HG02759 (cell line): ENCODE data around the gene RUNX2.
"Not testable (repeated sequence)": the region's sequence is repeated elsewhere in the genome, so short reads cannot be mapped to it uniquely, and the experiment has no call there.

Source experiments
- ATAC-seq: cut with Tn5 transposase; IDR thresholded peaks from one replicate; pipeline ENCODE4 v1.9.1; 2021; ENCODE audit warnings: mild to moderate bottlenecking, moderate library complexity; ENCODE audit not compliant: unreplicated experiment

The RUNX2 gene

DNA sequence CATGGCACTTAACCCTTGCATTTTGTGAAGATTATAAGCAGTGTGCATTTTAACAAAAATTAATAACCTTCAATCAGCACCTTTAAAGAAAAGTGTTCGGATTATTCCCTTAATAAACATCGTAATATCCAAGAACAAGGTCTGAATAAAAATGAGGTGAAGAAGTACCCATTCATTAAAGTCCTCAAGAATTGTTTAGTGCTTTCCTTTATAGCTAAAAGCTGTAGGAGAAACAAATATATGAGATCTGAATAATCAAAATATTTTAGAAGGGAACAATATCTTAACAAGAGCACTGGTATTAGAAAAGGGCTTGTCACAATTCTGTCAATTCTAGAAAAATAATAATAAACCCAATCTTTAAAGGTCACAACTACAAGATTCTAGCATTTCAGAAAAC lies 217.3 kb downstream of the RUNX2 start:
- ATAC-seq: no peak

DNA sequence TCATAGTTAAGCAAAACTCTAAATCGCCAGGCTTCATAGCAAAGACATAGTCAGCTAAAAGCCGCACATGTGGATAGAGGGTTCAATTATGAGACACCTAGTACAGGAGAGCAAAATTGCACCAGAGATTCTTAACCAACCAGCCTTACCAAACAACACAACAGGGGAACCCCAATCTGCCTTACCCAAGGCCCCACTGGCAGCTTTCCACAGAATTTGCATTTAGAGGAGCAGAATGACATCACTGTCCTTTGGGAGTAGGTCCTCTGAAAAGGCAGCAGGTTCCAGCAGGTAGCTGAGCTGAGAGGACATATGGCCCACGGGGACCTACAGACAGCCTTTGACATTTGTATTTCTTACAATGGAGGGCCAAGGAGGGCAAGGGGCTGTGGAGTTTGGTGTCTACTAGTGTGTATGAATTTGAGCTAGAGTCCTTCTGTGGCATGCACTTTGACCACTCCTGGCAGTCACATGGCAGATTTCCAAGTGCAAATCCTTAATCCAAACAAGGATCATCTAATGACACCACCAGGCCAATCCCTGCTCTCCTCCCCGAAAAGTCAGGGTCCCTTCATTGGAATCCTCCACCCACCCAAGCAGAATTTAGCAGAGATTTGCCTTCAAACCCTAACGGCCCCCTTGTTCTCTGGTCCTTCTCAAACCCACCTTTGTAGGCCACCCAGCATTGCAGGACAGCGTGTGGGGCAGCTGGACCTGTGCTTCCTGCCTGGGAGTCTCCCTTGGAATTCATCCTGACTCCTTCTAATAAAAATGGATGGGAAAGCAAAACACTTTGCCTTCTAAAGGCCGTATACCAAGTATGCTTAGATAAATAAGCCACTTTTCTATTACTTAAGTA lies 220.8 kb downstream of the RUNX2 start:
- peak; percentile 97 for ATAC-seq

DNA sequence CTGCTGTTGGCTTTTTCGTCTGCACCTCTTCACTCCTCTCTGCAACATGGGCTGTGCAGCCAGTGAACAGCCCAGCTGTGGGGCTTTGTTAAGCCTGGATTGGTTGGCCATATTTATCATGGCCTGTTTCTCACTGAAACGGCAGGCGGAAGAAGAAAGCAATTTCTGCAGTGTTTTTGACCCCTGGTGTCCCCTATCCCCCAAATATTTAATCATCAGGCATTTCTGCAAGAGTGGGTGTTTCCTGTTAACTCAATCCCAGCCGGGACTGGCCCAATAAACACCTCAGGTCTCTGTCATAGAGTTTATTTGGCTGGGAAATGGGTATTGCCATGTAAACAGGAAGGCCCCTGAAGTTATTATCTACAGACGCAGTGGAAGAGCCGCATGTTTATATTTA lies 224.4 kb downstream of the RUNX2 start:
- ATAC-seq: no peak

DNA sequence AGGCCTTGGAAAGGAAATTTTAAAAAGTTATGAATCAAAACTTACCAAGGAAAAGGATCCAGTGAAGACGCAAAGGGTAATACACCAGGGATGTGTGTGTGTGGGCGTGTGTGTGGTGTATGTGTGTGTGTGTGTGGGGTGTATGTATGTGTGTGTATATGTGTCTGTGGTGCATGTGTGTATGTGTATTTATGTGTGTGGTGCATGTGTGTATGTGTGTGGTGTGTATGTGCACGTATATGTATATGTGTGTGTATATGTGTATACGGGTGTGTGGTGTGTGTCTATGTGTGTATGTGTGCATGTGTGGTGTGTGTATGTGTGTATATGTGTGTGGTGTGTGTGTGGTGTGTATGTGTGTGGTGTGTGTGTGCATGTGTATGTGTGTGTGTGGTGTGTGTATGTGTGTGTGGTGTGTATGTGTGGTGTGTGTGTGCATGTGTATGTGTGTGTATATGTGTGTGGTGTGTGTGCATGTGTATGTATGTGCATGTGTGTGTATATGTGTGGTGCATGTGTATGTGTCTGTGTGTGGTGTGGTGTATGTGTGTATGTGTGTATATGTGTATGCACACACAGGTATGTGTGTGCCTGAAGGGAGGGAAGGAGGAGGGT lies 225.7 kb downstream of the RUNX2 start:
- no peak for ATAC-seq

DNA sequence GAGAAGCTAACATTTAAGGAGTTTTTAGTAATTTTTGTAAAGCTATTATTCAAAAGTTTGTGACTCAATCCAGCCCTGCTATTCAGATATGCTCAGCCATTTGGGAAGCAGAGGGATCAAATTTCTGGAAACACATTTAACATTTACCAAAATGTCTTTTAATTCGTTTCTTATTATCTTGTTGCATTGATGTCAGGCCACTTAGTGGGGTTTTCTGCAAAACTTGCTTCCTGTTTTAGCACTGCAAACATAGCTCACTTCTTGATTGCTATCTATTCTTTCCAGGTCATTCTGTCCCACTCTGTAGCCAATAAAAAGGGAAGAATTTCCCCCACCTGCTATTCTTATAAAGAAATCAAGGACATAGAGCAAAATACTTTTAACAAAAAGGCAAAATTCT lies 226.5 kb downstream of the RUNX2 start:
- ATAC-seq: no peak

DNA sequence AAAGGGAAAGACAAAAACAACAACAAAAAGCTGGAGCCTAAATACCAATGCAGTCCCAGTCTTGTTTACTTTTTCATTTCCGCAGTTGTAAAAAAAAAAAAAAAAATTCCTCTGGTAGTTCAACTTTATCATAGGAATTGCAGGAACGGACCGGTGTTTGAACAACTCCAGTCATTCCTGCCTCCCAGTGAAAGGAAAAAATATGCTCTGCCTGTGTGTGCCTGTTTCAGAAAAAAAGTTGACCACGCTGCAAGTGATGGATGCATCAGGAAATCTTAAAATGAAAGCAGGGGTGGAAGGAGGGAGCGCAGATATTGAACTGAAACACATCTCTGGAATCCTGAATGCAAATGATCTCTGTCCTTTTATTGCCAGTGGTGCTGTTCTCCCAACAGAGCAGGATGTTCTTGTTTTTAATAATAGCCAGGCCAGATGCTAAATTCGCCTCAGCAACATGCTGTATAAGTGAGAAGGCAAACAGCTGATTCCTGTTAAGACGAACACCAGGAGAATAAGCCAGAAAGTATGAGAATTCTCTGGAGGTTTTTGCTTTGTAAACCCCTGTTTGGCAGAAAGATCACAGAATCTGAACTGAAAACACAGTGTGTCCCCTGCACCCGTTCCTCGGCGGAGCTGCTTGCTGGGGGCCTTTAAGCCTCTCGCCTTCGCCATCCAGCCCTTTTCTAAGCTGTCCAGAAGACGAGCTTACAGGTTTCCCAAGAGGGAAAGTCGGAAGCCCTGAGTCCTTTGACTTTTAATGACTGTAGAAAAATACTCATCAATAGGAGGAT lies 228.0 kb downstream of the RUNX2 start:
- no peak for ATAC-seq

DNA sequence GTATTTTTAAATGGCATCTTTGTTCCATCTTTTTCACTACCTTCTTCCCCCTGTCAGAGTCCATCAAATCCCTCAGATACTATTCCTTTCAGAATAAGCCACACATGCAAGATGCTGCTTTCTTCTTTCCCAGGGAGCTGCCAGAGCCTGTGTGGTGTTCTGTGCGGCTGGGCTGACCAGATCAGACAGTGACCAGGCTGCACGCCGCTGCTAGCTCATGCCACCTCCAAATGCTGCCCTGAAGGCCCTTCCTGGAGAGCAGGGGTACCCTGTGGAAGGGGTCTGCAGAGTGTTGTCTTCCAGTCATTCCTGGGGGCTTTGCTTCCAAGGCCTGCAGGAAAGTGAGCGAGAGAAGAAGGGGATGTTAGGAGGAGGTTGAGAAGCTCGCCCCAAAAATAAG lies 228.7 kb downstream of the RUNX2 start:
- ATAC-seq: no peak

DNA sequence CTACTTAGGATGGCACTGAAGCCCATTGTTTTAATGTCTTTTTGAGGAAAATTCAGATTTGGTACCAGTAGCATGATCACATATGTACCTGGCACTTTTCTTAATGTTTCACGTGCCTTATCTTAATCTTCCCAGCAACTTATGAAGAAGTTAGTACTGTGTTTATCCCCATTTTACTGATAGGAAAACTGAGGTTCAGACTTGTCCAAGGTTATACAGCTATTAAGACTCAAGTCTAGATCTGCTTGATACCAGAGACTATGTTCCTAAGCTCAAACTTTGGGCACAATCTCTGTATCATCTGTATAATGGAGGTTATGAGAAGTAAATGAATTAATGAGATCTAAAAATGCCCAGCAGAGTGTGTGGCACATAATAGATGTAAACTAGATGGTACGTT lies 229.3 kb downstream of the RUNX2 start:
- no peak for ATAC-seq

DNA sequence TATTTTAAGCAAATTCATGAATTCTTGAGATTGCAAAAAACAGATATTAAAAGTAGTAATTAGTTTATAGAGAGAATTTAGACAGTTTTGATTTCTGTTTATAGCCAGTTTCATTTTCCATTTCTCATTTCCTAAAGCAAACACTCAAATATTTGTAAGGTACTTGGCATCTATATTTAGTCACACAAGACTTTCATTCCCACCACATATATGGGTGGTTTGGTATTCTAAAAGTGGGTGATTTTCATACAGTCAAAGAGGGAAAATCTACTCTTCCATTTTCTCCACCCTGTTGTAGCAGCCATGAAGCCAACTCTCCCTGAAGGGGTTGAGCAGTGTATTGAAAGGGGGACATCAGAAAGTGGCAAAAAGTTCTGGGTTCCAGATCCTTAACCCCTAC lies 230.7 kb downstream of the RUNX2 start:
- ATAC-seq: peak; percentile 42

DNA sequence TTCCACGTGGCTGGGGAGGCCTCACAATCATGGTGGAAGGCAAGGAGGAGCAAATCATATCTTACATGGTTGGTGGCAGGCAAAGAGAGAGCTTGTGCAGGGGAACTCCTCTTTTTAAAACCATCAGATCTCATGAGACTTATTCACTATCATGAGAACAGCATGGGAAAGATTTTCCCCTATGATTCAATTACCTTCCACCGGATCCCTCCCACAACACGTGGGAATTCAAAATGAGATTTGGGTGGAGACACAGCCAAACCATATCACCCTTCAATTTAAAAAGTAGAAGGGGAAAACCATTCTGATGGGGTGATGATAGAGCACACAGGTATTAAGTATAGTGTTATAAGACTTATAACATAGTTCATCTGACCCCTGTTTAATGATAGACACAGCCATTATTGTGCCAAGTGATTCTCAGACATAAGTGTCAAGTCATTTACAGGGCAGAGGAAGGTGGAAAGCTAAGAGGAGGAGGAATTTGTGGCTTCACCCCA lies 232.2 kb downstream of the RUNX2 start:
- not testable (repeated sequence) for ATAC-seq

DNA sequence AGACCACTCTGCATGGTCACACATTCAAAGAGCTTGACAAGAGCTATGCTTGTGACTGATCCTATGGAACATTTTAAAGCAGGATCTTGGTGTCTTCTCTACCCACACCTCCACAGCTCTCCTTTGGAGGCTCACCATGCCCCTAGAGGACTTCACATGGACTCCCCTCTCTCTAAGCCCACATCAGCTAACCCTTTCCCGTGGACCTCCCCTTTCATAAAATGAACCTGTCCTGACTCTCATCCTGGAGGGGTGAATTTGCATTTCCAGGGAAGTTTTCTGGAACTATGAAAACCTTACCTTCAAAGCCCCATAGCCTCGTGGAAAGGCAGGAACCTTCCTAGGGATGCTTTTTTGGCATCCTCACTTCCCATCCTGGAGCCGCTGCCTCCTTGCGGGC lies 234.0 kb downstream of the RUNX2 start:
- no peak for ATAC-seq

DNA sequence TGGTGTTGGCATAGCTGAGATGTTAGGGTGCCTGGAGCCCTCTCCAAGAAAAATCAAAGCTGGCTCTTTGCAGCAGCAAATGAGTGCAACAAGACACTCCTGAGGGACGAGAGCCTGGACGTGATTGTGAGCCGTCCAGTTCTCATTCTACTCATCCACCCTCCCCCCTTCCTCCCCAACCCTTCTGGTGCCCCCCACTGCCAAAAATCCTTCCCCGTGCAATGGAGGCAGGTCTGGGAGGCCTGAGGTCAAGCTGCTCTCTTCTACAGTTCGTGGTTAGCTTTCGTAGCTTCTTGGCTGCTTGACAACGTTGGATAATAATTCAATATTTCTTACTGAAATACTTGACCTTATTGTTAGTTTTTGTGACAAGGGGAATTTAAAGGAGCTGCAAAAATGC lies 234.9 kb downstream of the RUNX2 start:
- ATAC-seq: no peak

DNA sequence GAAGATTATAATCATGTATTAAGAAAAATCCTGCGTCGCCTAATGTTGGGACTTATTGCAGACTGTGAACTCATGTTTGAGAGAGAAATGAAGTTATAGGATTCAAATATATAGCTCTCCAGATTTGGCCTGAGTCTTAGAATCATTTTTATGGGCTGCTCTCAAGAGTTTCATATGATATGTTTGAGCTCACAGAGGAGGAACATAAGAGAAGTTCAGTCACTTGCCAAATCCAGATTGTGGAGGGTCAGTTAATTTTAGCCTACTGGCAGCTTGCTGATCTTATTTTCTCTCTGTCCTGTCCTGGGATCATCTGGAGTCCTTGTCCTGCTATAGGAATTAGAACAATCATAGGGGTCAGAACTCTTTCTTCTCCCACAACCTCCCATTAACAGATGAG lies 235.7 kb downstream of the RUNX2 start:
- no peak for ATAC-seq

DNA sequence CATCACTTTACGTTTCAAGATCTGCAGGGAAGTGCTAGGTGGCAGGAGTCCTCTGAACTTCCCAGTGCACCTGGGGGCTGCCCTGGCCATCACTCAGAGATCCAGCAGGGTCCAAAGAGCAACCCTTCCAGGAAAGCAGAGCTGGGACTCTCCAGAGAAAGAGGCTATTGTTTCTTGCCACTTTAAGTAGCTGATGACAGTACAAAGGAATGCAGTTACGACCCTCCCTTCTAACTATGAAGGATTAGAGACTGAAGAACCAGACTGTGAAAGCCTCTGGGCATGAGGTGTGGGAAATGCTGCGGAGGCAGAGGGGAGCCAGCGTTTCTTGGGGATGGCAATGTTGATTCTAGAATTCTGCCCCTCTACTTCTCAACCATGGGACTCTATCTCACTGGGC lies 238.8 kb downstream of the RUNX2 start:
- ATAC-seq: no peak

DNA sequence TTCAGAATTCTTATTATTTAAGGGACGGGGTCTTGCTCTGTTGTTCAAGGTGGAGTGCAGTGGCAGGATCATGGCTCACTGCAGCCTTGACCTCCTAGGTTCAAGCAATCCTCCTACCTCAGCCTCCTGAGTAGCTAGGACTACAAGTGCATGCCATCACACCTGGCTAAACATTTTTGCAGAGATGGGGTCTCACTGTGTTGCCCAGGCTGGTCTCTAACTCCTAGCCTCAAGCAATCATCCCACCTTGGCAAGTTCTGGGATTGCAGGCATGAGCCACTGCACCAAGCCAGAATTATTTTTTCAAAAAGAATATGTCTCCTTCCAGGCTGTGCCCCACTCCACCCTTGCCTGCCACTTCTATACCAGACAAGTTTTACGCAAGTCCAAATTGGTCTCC lies 239.7 kb downstream of the RUNX2 start:
- ATAC-seq: no peak

DNA sequence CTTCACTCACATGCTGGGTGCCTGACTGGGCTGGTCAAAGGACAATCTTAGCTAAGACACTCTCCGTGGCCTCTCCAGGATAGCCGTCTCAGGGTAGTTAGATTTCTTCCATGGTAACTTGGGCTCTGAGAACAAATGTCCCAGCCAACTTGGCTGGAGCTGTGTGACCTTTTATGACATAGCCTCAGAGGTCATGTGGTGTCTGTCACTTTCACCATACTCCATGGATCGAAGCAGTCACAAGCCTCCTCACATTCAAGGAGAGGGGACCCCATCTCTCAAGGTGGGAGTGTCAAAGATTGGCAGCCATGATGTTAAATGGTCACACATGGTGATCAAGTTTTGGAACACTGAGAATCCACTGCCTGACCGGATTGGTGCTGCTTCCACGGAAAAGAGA lies 240.5 kb downstream of the RUNX2 start:
- ATAC-seq: no peak

DNA sequence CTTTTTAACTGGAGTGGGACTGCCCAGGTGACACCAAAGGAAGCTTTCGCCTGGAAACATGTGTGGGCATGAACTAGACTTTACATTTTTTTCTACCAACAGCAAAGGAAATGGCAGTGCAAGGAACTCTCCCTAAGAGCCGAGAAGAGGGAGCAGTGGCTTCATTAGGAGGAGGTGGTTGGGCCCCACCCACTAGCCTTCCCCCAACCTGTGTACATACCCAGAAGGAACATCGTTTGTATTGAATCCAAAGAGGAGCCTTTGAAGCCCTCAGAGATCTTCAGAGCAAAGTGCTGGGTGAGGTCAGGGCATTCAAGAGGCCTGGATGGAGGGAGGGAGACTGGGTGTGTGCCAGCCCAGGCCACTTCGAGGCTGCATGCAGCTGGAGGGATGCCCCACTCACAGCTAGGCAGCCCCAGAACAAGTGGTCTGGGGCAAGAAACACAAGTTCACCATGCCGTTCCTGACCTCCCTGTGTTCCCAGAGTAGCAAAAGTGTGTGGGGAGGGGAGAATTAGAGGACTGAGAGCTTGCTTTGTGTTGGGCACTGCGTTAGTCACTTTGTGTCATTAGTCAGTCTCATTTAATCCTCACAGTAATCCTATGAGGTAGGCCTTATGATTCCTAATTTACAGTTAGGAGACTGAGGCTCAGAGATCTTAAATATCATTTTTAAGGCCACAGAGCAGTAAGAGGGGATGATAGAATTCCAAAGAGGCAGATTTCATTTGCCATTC lies 241.2 kb downstream of the RUNX2 start:
- ATAC-seq: no peak

DNA sequence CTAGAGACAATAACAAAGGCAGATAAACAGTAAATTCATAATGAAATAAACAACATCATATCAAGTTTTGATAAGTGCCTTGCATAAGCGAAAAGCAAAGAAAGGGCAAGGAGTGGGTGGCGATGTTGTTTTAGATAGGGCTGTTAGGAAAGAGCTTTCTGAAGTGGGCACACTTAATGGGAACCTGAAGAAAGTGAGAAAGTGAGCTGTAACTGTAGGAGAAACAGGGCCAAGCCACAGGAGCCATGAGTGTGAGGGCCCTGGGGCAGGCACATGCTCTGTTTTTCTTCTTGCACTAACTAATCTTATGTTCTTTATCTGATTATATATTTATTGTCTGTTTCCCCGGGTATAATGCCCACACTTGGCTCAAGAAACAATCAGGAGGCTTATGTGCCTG lies 243.0 kb downstream of the RUNX2 start:
- no peak for ATAC-seq

DNA sequence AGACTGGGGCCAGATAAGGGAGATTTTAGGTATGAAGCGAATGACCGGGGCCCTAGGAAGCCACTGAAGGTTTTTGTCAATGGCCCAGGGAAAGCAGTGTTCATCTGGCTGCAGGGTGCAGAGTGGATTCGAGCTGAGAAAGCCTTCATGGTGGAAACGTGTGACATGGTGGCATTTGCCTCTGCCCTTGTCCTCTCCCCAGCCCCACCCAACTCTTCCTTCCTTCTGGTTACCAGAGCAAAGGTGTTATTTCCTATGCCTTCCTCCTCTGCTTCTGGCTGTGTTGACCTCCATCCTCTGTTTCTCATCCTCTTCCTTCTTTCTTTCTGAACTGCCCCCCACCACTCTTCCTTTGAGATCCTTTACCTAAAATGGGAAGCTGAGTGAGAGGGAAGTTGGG lies 244.7 kb downstream of the RUNX2 start:
- no peak for ATAC-seq

DNA sequence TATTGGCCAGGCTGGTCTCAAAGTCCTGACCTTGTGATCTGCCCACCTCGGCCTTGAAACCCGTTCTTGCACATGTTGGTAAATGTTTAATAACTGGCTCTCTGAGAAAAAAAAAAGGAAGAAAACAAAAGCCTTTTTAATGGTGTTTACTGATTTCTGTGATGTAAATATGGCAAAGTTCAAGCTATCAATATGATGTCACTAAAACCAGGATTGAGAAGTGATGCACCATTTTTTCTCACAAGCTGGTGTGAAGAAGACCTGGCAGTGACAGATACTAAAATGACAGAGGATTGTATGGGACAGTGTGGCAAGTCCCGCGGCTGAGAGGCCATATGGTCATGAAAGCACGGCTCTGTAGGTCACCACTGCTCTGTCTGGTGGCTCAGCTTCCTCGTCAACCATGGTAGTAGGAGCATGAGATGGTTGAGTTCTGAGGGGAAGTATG lies 245.9 kb downstream of the RUNX2 start:
- ATAC-seq: no peak

DNA sequence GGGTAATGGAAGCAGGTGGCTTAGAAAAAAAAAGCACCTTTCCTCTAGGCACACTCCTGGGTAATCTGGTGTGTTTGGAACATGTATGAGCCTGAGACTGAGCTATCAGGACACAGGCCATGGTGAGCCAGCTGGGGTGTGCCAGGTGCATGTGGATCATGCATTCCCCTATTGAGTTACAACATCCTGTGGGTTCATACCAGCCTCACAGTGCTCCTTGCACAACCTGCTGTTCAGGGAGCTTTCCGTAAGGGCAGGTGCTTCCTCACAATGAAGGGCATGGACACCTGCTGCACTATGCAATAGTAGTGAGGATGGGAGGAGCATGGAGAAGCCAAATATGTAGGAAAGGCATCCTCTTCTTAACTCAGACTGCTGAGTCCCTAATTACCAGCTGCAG lies 246.8 kb downstream of the RUNX2 start:
- ATAC-seq: no peak
